Measurements from ENCODE around the gene ECHS1.

DNA sequence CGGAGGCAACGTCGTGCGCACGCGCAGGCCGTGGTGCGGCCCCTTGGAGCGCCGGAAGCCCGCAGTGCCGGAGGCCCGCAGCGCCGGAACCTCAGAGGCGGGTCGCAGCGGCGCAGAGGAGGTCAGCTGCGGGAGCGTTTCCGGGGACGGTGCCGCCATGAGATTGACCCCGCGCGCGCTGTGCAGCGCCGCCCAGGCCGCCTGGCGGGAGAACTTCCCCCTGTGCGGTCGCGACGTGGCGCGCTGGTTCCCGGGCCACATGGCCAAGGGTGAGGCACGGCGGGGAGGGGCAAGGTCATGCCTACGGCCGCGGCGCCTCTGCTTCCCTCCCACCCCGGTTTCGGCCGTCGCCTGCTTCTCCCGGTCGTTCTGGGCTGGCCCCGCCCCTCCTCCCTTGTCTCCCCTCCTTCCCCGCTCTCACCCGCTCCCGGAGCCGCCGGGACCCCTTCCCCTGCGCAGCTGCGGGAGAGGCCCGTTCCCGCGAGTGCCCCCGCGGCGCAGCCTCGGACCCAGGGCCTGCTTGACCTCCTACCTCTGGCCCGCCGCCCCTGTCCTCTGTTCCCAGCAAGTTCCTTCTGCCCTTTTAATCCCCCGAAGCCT is 21.0 kb upstream of the ECHS1 start, which contains the start of gene MTG1:
- TF ChIP-seq, protein P1, sequence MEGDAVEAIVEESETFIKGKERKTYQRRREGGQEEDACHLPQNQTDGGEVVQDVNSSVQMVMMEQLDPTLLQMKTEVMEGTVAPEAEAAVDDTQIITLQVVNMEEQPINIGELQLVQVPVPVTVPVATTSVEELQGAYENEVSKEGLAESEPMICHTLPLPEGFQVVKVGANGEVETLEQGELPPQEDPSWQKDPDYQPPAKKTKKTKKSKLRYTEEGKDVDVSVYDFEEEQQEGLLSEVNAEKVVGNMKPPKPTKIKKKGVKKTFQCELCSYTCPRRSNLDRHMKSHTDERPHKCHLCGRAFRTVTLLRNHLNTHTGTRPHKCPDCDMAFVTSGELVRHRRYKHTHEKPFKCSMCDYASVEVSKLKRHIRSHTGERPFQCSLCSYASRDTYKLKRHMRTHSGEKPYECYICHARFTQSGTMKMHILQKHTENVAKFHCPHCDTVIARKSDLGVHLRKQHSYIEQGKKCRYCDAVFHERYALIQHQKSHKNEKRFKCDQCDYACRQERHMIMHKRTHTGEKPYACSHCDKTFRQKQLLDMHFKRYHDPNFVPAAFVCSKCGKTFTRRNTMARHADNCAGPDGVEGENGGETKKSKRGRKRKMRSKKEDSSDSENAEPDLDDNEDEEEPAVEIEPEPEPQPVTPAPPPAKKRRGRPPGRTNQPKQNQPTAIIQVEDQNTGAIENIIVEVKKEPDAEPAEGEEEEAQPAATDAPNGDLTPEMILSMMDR (IDR thresholded peaks at IDR 0.05) = no peak
- no peak for TF ChIP-seq EZH2 (IDR thresholded peaks at IDR 0.05; ENCODE audit: borderline replicate concordance, insufficient read depth, low read depth, low read length, poor library complexity, severe bottlenecking)

All from B cell (primary cell).